ENCODE results near the gene ZNRF3.
A peak's percentile ranks its signal among the peaks of the same experiment; 100 is the strongest.
"Not testable (repeated sequence)": the region's sequence is repeated elsewhere in the genome, so short reads cannot be mapped to it uniquely, and the experiment has no call there.

Gene ZNRF3

DNA sequence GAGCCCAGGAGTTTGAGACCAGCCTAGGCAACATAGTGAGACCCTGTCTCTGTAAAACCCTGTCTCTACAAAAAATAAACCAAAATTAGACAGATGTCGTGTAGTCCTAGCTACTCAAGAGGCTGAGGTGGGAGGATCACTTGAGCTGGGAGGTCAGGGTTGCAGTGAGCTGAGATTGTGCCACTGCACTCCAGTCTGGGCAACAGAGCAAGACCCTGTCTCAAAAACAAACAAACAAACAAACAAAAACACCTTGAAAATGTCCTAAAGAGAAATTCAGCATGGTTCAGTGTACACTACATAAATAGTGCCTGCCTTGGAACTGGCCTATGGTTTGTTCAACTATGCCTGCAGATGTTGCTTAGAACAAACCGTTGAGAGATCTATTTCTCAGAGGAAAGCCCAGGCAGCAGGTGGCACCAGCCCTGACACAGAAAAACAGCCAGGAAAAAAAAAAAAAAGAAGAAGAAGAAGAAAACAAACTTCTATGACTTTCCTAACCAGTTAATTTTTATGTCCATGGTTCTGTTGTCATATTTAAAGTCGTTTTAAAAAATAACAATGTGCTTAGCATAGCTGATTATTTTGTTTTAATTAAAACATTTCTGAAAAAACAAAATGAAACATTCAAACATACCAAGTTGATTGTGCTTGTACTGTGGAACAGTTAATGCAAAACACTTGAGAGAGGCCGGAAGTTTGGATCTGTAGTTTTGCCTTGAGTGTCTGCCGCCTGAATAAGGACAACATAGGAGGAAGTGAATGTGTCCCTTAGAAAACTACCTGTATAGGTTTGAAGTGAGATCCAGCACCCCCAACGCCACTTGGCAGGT, 194.9 kb downstream of the ZNRF3 start:
- Histone ChIP-seq H3K9me3 (ENCODE audit: insufficient read depth, low read depth, low read length) (no peaks in the 10 kb centered on the region), H3K27me3 (ENCODE audit: insufficient read depth, low read length) (peaks cover 30% of the 10 kb centered on the region), H3K4me3 (ENCODE audit: low read length) (no peak overlapping the region), H3K4me1 (ENCODE audit: insufficient read depth, low read length) (peaks cover 23% of the 10 kb centered on the region), H3K9ac (ENCODE audit: low read depth, low read length) (no peak overlapping the region), H3K27ac (ENCODE audit: low read depth, low read length) (no peak overlapping the region), H3K36me3 (ENCODE audit: insufficient read depth, low read length) (no peaks in the 10 kb centered on the region)
- 94% methylated on average over 5 of the region's 6 CpGs for WGBS

DNA sequence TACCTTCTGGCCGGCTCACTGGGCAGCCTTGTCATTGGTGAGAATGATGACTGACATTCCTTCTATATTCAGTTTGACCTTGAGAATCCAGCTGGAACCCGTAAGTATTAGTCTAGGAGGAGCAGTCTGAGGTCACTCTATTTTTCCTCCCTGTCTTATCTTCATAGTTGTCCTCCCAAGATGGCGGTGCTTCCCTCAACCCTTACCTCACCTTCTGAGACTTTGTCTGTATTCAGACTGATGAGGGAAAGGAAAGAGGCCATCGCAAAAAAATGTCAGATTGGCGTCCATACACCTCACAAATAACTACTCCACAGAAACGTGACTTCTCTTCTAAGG, 195.5 kb downstream of the ZNRF3 start:
- H3K27me3 ChIP-seq (ENCODE audit: insufficient read depth, low read length): peaks cover 24% of the 10 kb centered on the region
- no peaks in the 10 kb centered on the region for H3K9me3 ChIP-seq (ENCODE audit: insufficient read depth, low read depth, low read length)
- no peaks in the 10 kb centered on the region for H3K36me3 ChIP-seq (ENCODE audit: insufficient read depth, low read length)
- 96% methylated on average over 6 of the region's 6 CpGs for WGBS
- no peak overlapping the region for H3K27ac ChIP-seq (ENCODE audit: low read depth, low read length)
- H3K4me3 ChIP-seq (ENCODE audit: low read length): no peak overlapping the region
- H3K4me1 ChIP-seq (ENCODE audit: insufficient read depth, low read length): peaks cover 27% of the 10 kb centered on the region
- H3K9ac ChIP-seq (ENCODE audit: low read depth, low read length): no peak overlapping the region

DNA sequence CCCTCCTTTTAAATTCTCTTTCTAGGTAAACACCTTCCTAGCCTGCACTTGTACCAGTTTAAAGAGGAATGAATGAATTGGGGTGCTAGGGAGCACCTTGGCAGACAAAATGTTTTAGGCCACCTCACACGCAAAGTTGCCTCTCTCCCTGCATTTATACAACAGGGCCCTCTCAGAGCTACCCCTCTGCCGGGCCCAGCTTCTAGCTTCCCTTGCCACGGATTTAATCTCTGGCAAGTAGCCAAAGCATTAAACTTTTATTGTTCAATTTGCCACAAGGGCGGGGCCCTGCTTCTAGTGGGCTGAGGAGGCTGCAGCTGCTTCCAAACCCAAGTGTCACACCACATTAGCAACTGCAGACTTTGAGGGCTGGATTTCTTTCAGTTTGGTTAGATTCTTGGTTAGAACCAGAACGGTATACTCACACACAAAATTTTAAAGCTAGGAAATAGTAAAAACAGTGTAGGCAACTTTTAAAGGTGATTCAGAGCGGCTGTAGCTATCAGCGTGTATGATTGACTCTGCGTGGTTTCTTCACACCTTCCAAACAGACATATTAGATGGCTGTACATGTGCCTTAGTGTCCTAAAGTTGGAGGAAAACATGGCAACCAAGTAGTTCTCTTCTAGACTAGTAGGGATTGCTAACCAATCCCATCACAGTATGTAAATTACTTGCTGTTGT, 196.0 kb downstream of the ZNRF3 start:
- Histone ChIP-seq H3K27me3 (ENCODE audit: insufficient read depth, low read length) (peaks cover 19% of the 10 kb centered on the region), H3K4me1 (ENCODE audit: insufficient read depth, low read length) (peaks cover 28% of the 10 kb centered on the region), H3K27ac (ENCODE audit: low read depth, low read length) (no peak overlapping the region), H3K36me3 (ENCODE audit: insufficient read depth, low read length) (no peaks in the 10 kb centered on the region), H3K9me3 (ENCODE audit: insufficient read depth, low read depth, low read length) (no peaks in the 10 kb centered on the region), H3K9ac (ENCODE audit: low read depth, low read length) (no peak overlapping the region), H3K4me3 (ENCODE audit: low read length) (no peak overlapping the region)
- WGBS: 90% methylated on average over 7 of the region's 8 CpGs

DNA sequence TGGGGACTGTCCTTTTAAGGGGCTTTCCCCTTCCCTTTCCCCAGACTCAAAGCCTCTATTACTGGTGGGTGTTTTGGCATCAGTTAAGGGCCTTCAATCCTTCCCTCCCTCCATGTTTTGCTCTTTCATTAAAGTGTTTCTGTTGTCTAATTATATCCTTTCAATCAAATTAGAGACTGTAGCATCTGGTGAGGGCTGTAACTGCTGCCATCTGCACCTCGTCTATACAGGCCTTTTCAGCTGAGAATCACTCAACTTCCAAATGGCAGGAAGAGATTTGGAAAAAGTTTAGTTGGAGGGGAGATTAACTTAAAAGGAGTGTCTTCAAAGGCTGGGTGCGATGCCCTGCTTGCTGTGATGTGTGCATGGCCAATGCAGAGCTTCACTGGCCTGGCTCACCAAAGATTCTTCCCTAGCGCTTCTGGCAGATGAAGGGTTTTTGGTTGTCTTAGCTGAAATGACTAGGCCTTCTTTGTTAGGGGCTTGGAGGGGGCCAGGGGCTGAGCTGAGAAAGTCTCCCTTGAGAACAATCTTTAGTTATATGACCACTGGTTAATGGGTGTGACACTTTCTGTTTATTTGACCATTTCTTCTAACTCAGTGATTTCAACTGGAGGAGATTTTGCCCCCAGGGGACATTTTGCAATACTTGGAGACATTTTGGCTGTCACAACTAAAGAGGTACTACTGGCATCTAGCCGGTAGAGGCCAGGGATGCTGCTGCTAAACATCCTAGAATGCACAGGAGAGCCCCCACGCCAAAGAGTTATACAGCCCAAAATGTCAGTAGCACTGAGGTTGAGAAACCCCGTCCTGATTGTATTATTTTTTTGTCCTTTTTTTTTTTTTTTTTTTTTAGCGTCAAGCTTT, 197.0 kb downstream of the ZNRF3 start:
- no peak overlapping the region for H3K9ac ChIP-seq (ENCODE audit: low read depth, low read length)
- no peaks in the 10 kb centered on the region for H3K9me3 ChIP-seq (ENCODE audit: insufficient read depth, low read depth, low read length)
- H3K27me3 ChIP-seq (ENCODE audit: insufficient read depth, low read length): peaks cover 9% of the 10 kb centered on the region; the same call in 1 of the 2 replicates
- no peak overlapping the region for H3K27ac ChIP-seq (ENCODE audit: low read depth, low read length)
- H3K4me1 ChIP-seq (ENCODE audit: insufficient read depth, low read length): peaks cover 32% of the 10 kb centered on the region
- H3K36me3 ChIP-seq (ENCODE audit: insufficient read depth, low read length): no peaks in the 10 kb centered on the region
- no peak overlapping the region for H3K4me3 ChIP-seq (ENCODE audit: low read length)
- WGBS: 87% methylated on average over 5 of the region's 7 CpGs

DNA sequence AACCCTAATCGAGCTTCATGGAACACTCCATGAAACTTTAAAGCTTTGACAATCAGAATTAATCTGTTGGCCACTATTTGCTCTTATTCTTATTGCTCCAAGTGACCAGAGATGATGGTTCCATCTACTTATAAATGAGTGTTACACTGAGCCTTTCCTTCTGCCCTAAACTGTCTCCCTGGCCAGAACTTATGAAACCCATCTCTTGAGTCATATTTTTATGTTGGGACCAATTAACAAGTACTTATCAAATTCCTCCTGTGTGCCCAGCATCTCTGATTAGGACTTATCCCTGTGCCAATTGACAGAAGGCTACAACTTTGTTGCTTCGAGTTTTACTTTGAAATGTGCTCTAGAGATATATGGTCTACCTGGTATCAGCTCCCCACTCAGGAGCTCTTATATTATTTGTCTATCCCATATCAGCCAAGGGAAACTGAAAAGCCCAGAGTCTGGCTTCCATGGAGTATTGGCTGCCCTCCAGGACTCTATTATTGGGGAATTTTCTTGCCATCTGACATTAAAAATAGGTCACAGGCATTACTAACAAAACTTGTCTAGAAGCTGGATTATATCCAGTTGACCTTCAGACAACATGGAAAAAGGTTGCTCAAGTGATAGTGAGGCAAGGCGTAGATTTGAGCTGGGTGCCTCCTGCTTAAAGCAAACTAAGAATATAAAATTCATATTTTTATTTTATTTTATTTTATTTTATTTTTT, 198.3 kb downstream of the ZNRF3 start:
- 96% methylated on average over 3 of the region's 3 CpGs for WGBS
- Histone ChIP-seq H3K4me1 (ENCODE audit: insufficient read depth, low read length) (peaks cover 32% of the 10 kb centered on the region), H3K27ac (ENCODE audit: low read depth, low read length) (no peak overlapping the region)

DNA sequence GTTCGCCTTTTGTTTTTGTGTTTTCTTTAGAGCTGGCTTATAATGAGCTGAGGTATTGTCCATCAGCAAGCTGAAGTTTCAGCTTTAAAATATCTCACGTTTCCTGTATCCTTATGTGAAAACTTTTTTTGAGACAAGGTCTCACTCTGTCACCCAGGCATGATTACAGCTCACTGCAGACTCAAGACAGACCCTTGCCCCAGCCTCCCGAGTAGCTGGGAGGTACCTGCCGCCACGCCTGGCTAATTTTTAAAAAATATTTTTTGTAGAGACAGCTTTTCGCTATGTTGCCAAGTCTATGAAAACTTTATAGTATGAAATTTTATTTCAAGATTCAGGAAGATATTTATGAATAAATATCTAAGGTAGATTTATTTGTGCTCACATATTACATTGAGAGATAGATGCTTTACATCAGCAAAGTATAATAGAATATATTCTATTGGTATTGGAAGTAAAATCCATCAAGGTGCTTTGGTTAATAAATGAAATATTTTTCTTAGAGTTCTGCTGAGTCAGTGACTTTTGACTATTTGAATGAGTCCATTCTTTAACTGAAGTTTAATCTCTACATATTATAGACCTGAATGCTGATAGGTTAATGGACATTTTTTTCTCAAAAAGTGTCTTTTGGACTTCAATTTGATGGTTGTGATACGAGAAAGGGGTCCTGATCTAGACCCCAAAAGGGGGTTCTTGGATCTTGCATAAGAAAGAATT, 199.6 kb downstream of the ZNRF3 start:
- Histone ChIP-seq H3K4me1 (ENCODE audit: insufficient read depth, low read length) (peaks cover 32% of the 10 kb centered on the region), H3K4me3 (ENCODE audit: low read length) (no peak overlapping the region), H3K27ac (ENCODE audit: low read depth, low read length) (peak overlapping the region; percentile 48; the same call in 1 of the 2 replicates), H3K27me3 (ENCODE audit: insufficient read depth, low read length) (no peaks in the 10 kb centered on the region), H3K36me3 (ENCODE audit: insufficient read depth, low read length) (no peaks in the 10 kb centered on the region), H3K9me3 (ENCODE audit: insufficient read depth, low read depth, low read length) (no peaks in the 10 kb centered on the region), H3K9ac (ENCODE audit: low read depth, low read length) (no peak overlapping the region)
- WGBS: 87% methylated on average over 7 of the region's 7 CpGs

More for the DNA sequence above, 198.3 kb downstream of the ZNRF3 start:
- Histone ChIP-seq H3K27me3 (ENCODE audit: insufficient read depth, low read length) (no peaks in the 10 kb centered on the region), H3K9me3 (ENCODE audit: insufficient read depth, low read depth, low read length) (no peaks in the 10 kb centered on the region), H3K9ac (ENCODE audit: low read depth, low read length) (no peak overlapping the region), H3K36me3 (ENCODE audit: insufficient read depth, low read length) (no peaks in the 10 kb centered on the region), H3K4me3 (ENCODE audit: low read length) (no peak overlapping the region)

DNA sequence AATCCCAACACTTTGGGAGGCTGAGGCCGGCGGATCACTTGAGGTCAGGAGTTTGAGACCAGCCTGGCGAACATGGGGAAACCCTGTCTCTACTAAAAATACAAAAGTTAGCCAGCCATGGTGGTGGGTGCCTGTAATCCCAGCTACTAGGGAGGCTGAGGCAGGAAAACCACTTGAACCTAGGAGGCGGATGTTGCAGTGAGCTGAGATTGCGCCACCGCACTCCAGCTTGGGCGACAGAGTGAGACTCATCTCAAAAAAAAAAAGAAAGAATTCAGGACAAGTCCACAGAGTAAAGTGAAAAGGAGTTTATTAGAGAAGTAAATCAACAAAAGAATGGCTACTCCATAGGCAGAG, 200.2 kb downstream of the ZNRF3 start:
- 81% methylated on average over 7 of the region's 7 CpGs for WGBS
- Histone ChIP-seq H3K4me1 (ENCODE audit: insufficient read depth, low read length) (peaks cover 32% of the 10 kb centered on the region), H3K27ac (ENCODE audit: low read depth, low read length) (peak overlapping the region; percentile 41; the same call in 1 of the 2 replicates)
- H3K27me3 ChIP-seq (ENCODE audit: insufficient read depth, low read length); H3K9ac ChIP-seq (ENCODE audit: low read depth, low read length); H3K4me3 ChIP-seq (ENCODE audit: low read length); H3K9me3 ChIP-seq (ENCODE audit: insufficient read depth, low read depth, low read length); H3K36me3 ChIP-seq (ENCODE audit: insufficient read depth, low read length): not testable (repeated sequence)

DNA sequence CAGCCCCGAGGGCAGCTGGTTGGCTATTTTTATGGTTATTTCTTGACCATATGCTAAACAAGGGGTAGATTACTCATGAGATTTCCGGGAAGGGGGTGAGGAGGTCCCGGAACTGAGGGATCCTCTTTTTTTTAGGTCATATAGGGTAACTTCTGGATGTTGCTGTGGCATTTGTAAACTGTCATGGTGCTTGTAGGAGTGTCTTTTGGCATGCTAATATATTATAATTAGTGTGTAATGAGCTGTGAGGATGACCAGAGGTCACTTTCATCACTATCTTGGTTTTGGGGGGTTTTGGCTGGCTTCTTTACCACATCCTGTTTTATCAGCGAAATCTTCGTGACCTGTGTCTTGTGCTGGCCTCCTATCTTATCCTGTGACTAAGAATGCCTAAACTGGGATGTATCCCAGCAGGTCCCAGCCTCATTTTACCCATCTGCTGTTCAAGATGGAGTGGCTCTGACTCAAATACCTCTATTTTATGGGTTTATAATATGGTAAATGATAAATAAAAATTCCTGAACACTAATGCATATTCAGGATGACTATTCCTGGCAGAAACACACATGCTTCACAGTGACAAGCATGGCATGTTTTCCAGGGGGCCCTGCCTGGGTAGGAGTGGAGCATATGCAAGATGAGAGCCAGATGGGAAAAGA, 200.7 kb downstream of the ZNRF3 start:
- no peak overlapping the region for H3K4me3 ChIP-seq (ENCODE audit: low read length)
- H3K9ac ChIP-seq (ENCODE audit: low read depth, low read length): no peak overlapping the region
- no peak overlapping the region for H3K27ac ChIP-seq (ENCODE audit: low read depth, low read length)
- H3K27me3 ChIP-seq (ENCODE audit: insufficient read depth, low read length): no peaks in the 10 kb centered on the region
- 52% methylated on average over 5 of the region's 5 CpGs for WGBS
- peaks cover 32% of the 10 kb centered on the region for H3K4me1 ChIP-seq (ENCODE audit: insufficient read depth, low read length)
- H3K9me3 ChIP-seq (ENCODE audit: insufficient read depth, low read depth, low read length): no peaks in the 10 kb centered on the region
- no peaks in the 10 kb centered on the region for H3K36me3 ChIP-seq (ENCODE audit: insufficient read depth, low read length)

DNA sequence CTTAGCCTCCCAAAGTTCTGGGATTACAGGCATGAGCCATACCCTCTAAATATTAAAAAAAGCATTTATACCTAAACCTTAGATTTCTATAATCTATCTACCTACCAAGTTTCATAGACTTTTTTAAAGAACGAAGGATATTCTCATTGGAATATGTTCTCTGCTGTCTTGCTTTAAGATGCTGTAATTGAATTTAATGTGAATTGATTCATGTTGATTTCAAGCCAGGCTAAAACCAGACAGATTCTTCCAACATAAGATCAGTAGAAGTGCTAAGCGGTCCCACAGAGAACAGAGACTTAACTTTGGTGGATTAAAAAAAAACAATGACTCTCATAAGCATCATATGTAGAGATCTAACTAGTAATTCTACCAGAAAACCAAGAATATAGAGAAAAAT, 203.6 kb downstream of the ZNRF3 start:
- 91% methylated on average over 2 of the region's 2 CpGs for WGBS
- H3K4me1 ChIP-seq (ENCODE audit: insufficient read depth, low read length): peaks cover 27% of the 10 kb centered on the region
- H3K9ac ChIP-seq (ENCODE audit: low read depth, low read length): no peak overlapping the region
- H3K27me3 ChIP-seq (ENCODE audit: insufficient read depth, low read length): no peaks in the 10 kb centered on the region
- H3K36me3 ChIP-seq (ENCODE audit: insufficient read depth, low read length): no peaks in the 10 kb centered on the region
- no peak overlapping the region for H3K27ac ChIP-seq (ENCODE audit: low read depth, low read length)
- H3K9me3 ChIP-seq (ENCODE audit: insufficient read depth, low read depth, low read length): no peaks in the 10 kb centered on the region
- no peak overlapping the region for H3K4me3 ChIP-seq (ENCODE audit: low read length)

DNA sequence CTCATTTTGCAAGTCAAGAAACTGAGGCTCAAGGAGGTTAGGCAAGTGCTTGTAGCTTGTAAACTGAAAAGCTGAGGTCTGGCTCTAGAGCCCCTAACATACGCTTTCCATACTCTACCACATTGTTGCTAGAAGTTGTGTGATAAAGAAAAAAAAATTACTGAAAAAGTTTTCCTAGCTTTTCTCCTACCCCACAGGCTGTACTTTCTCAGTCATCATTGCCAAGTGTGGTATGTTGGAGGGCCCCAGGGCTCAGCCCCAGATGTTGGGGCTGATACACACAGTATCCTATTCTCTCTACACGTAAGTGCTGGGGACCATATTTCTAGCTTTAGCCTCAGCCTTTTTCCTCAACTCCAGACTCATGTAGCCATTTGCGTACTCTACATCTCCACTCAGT, 205.4 kb downstream of the ZNRF3 start:
- Histone ChIP-seq H3K27me3 (ENCODE audit: insufficient read depth, low read length) (no peaks in the 10 kb centered on the region), H3K27ac (ENCODE audit: low read depth, low read length) (no peak overlapping the region), H3K9ac (ENCODE audit: low read depth, low read length) (no peak overlapping the region), H3K4me3 (ENCODE audit: low read length) (no peak overlapping the region), H3K9me3 (ENCODE audit: insufficient read depth, low read depth, low read length) (no peaks in the 10 kb centered on the region), H3K4me1 (ENCODE audit: insufficient read depth, low read length) (peaks cover 12% of the 10 kb centered on the region), H3K36me3 (ENCODE audit: insufficient read depth, low read length) (no peaks in the 10 kb centered on the region)
- WGBS: 93% methylated on average over 2 of the region's 3 CpGs
